Neural cell (in vitro differentiated cells): ENCODE data around the gene HPSE2. TPM values are rescaled to one million over a fixed set of nuclear protein-coding genes. Genes with fewer than 3 reads are reported as not detected.

ENCODE experiments used
- H2AFZ ChIP-seq: fragments of 200-600, 300-800 bp; sonication (generic), shearing (Covaris generic); 2 replicates; pipeline ENCODE4 v1.6.0; 2014; ENCODE audit warnings: low read depth, mild to moderate bottlenecking, antibody characterized with exemption, low read length, moderate library complexity
- H3F3A ChIP-seq: fragments of 200-600 bp; shearing (Covaris generic); 2 replicates; pipeline ENCODE4 v1.6.1; 2016; ENCODE audit warnings: mild to moderate bottlenecking, moderate library complexity, mixed read lengths, antibody characterized with exemption, low read length; ENCODE audit not compliant: insufficient read depth, poor library complexity, severe bottlenecking
- H3K27ac ChIP-seq: fragments of 200-600, 300-800 bp; sonication (generic), shearing (Covaris generic); 2 replicates; pipeline ENCODE4 v1.5.1; 2014; ENCODE audit warnings: mild to moderate bottlenecking, low read length, moderate library complexity
- H3K27me3 ChIP-seq: fragments of 300-800, 200-600 bp; sonication (generic), shearing (Covaris generic); 2 replicates; pipeline ENCODE4 v1.6.0; 2014; ENCODE audit warnings: mild to moderate bottlenecking, low read depth, low read length, moderate library complexity; ENCODE audit not compliant: insufficient read depth
- H3K36me3 ChIP-seq: fragments of 300-800, 200-600 bp; sonication (generic), shearing (Covaris generic); 2 replicates; pipeline ENCODE4 v1.5.1; 2014; ENCODE audit warnings: mild to moderate bottlenecking, antibody characterized with exemption, low read length, moderate library complexity; ENCODE audit not compliant: insufficient read depth
- H3K4me2 ChIP-seq: fragments of 300-800, 200-600 bp; sonication (generic), shearing (Covaris generic); 2 replicates; pipeline ENCODE4 v1.6.0; 2014; ENCODE audit warnings: mild to moderate bottlenecking, low read length
- H3K4me3 ChIP-seq: fragments of 300-800, 200-600 bp; sonication (generic), shearing (Covaris generic); 2 replicates; pipeline ENCODE4 v1.5.1; 2014; ENCODE audit warnings: mild to moderate bottlenecking, low read length, moderate library complexity
- H3K79me2 ChIP-seq: fragments of 200-600 bp; shearing (Covaris generic); replicated peaks from 2 replicates; pipeline ENCODE4 v1.6.0; 2014; ENCODE audit warnings: mild to moderate bottlenecking, low read length, moderate library complexity; ENCODE audit not compliant: insufficient read depth
- H3K9ac ChIP-seq: fragments of 300-800, 200-600 bp; sonication (generic), shearing (Covaris generic); 2 replicates; pipeline ENCODE4 v1.6.1; 2016; ENCODE audit warnings: mild to moderate bottlenecking, low read length, mixed read lengths
- H3K9me2 ChIP-seq: fragments of 200-600 bp; shearing (Covaris generic); 2 replicates; pipeline ENCODE4 v1.6.1; 2016; ENCODE audit warnings: mild to moderate bottlenecking, low read length, mixed read lengths; ENCODE audit not compliant: insufficient read depth
- H3K9me3 ChIP-seq: fragments of 200-600, 300-800 bp; sonication (generic), shearing (Covaris generic); 2 replicates; pipeline ENCODE4 v1.6.1; 2016; ENCODE audit warnings: mild to moderate bottlenecking, mixed run types, low read length, moderate library complexity, mixed read lengths
- H4K20me1 ChIP-seq: fragments of 200-600 bp; shearing (Covaris generic); 2 replicates; pipeline ENCODE4 v1.6.1; 2016; ENCODE audit warnings: mild to moderate bottlenecking, mixed run types; ENCODE audit not compliant: insufficient read depth
- EP300 ChIP-seq: fragments of 450-650 bp; conservative IDR thresholded peaks from 2 replicates; pipeline ENCODE4 v1.6.1; 2014; ENCODE audit warnings: antibody characterized with exemption, mild to moderate bottlenecking, moderate library complexity; ENCODE audit not compliant: poor library complexity, severe bottlenecking
- EZH2 ChIP-seq: fragments of 200-600, 300-800 bp; shearing (Covaris generic), sonication (generic); IDR thresholded peaks from 2 replicates; pipeline ENCODE4 v1.6.1; 2014; ENCODE audit warnings: antibody characterized with exemption, low read length, borderline replicate concordance, mild to moderate bottlenecking; ENCODE audit not compliant: insufficient read depth, poor library complexity, severe bottlenecking
- MXI1 ChIP-seq: fragments of 450-650 bp; conservative IDR thresholded peaks from 2 replicates; pipeline ENCODE4 v1.6.1; 2014; ENCODE audit warnings: antibody characterized with exemption, mild to moderate bottlenecking; ENCODE audit not compliant: poor library complexity, severe bottlenecking
- POLR2AphosphoS5 ChIP-seq: IDR thresholded peaks from 2 replicates; pipeline ENCODE4 v1.6.1; 2012
- RAD21 ChIP-seq: fragments of 450-650 bp; conservative IDR thresholded peaks from 2 replicates; pipeline ENCODE4 v1.6.1; 2014; ENCODE audit warnings: antibody characterized with exemption, mild to moderate bottlenecking, moderate library complexity
- REST ChIP-seq: IDR thresholded peaks from 2 replicates; pipeline ENCODE4 v1.6.1; 2012; ENCODE audit warnings: borderline replicate concordance
- SMC3 ChIP-seq: fragments of 450-650 bp; conservative IDR thresholded peaks from 2 replicates; pipeline ENCODE4 v1.6.1; 2014; ENCODE audit warnings: antibody characterized with exemption, mild to moderate bottlenecking, moderate library complexity; ENCODE audit not compliant: poor library complexity
- TAF1 ChIP-seq: IDR thresholded peaks from 2 replicates; pipeline ENCODE4 v1.6.1; 2012; ENCODE audit warnings: low read depth
- polyA plus RNA-seq: library from polyadenylated mRNA; depleted of rRNA; stranded (reverse); fragments of >200 nt; gene quantifications from 2 replicates; pipeline ENCODE4 v1.2.3, GENCODE V29; 2014
- TF ChIP-seq, protein P1 (sequence below): fragments of 450-650 bp; IDR thresholded peaks from 2 replicates; pipeline ENCODE4 v1.5.1; 2014; ENCODE audit warnings: antibody characterized with exemption, mild to moderate bottlenecking, moderate library complexity; ENCODE audit not compliant: poor library complexity, severe bottlenecking

The HPSE2 gene
- polyA plus RNA-seq, 1 donor from 2014 or later: not detected

DNA sequence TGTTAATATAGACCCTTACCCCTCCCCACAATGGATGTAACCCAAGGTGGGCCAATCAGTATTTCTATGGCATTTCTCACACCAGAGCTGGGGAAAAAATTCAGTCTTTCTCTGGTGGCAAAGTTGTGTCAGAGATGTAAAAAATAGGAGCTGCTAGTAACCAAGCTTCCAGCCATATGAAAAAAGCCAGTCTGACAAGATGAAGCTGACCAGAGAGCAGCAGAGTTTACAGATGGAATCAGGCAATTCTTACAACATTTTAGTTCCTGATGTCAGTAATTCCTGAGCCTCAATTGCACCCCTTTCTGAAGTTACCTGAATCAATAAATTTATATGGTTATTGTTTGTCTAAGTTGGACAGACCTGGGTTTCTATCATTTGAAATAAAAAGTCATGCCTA lies 286.3 kb downstream of the HPSE2 start:
- no peak overlapping the region for H3K4me3 ChIP-seq
- H3K79me2 ChIP-seq: no peaks in the 10 kb centered on the region
- H2AFZ ChIP-seq: no peak overlapping the region
- no peaks in the 10 kb centered on the region for H3K36me3 ChIP-seq
- H3K4me2 ChIP-seq: no peak overlapping the region
- no peaks in the 10 kb centered on the region for H3F3A ChIP-seq
- no peak overlapping the region for H3K27ac ChIP-seq
- no peaks in the 10 kb centered on the region for H4K20me1 ChIP-seq
- H3K9me3 ChIP-seq: no peaks in the 10 kb centered on the region
- H3K27me3 ChIP-seq: no peaks in the 10 kb centered on the region
- no peaks in the 10 kb centered on the region for H3K9me2 ChIP-seq
- TF ChIP-seq SMC3 (no peak), RAD21 (no peak), EZH2 (no peak), POLR2AphosphoS5 (no peak)
- TF ChIP-seq, protein P1, sequence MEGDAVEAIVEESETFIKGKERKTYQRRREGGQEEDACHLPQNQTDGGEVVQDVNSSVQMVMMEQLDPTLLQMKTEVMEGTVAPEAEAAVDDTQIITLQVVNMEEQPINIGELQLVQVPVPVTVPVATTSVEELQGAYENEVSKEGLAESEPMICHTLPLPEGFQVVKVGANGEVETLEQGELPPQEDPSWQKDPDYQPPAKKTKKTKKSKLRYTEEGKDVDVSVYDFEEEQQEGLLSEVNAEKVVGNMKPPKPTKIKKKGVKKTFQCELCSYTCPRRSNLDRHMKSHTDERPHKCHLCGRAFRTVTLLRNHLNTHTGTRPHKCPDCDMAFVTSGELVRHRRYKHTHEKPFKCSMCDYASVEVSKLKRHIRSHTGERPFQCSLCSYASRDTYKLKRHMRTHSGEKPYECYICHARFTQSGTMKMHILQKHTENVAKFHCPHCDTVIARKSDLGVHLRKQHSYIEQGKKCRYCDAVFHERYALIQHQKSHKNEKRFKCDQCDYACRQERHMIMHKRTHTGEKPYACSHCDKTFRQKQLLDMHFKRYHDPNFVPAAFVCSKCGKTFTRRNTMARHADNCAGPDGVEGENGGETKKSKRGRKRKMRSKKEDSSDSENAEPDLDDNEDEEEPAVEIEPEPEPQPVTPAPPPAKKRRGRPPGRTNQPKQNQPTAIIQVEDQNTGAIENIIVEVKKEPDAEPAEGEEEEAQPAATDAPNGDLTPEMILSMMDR: no peak
- H3K9ac ChIP-seq: no peak overlapping the region

GRCh38 chr10:98943681-98944080 lies 292.0 kb downstream of the HPSE2 start:
- H3K9me2 ChIP-seq: no peaks in the 10 kb centered on the region
- H3K27ac ChIP-seq: no peak overlapping the region
- no peak overlapping the region for H3K4me2 ChIP-seq
- H3K79me2 ChIP-seq: no peaks in the 10 kb centered on the region
- H3K9me3 ChIP-seq: no peaks in the 10 kb centered on the region
- no peak overlapping the region for H3K9ac ChIP-seq
- no peak for TF ChIP-seq EZH2
- no peak for TF ChIP-seq TAF1
- TF ChIP-seq, protein P1: no peak
- no peak for TF ChIP-seq POLR2AphosphoS5
- TF ChIP-seq MXI1: no peak
- no peak for TF ChIP-seq REST
- no peak for TF ChIP-seq SMC3
- no peak for TF ChIP-seq RAD21
- TF ChIP-seq EP300: no peak
- H3K27me3 ChIP-seq: no peaks in the 10 kb centered on the region
- H3K4me3 ChIP-seq: no peak overlapping the region
- no peaks in the 10 kb centered on the region for H3F3A ChIP-seq
- no peaks in the 10 kb centered on the region for H4K20me1 ChIP-seq
- H2AFZ ChIP-seq: no peak overlapping the region
- H3K36me3 ChIP-seq: no peaks in the 10 kb centered on the region
